A549 (cell line): ENCODE measurements around the gene PPIG. TPM values are rescaled to one million over a fixed set of nuclear protein-coding genes. Genes with fewer than 3 reads are reported as not detected.

Source experiments
- ATAC-seq, 2 experiments: fragments of 200-7000 bp in 1 of 2; fragments of >200 bp in 1 of 2; cut with Nextera tagmentation in 1 of 2; cut with Tn5 transposase in 1 of 2; 3 replicates each; pipeline versions ENCODE4 v1.8.0 to v1.9.1; 2018 to 2020; ENCODE audit warnings: mild to moderate bottlenecking in 1 of 2, moderate library complexity in 1 of 2
- CTCF ChIA-PET: fragments of 300-600 bp; sonication (Branson Sonifier 250); formaldehyde crosslinking; extraction: SDS; loops from one replicate; lab custom pipeline; 2021; ENCODE audit warnings: antibody characterized with exemption, inconsistent platforms; lab: Yijun Ruan, JAX
- POLR2A ChIA-PET: fragments of 350-600 bp; formaldehyde crosslinking; extraction: SDS; loops from one replicate; lab custom pipeline; 2021; ENCODE audit warnings: antibody characterized with exemption, inconsistent platforms; lab: Yijun Ruan, JAX
- DNase-seq, 2 experiments: peaks; one replicate each; pipeline versions ENCODE4 v3.0.0 to v3.0.0-alpha.2; 2011 to 2016; ENCODE audit warnings: low read depth in 1 of 2, low spot score in 1 of 2
- FAIRE-seq: peaks from 2 replicates; lab custom pipeline; 2011; peaks lifted over from hg19 to GRCh38; lab: Jason Lieb, UNC
- H3K27ac ChIP-seq, 2 experiments: fragments of >200 bp; sonication (Bioruptor Twin); formaldehyde crosslinking; 3 replicates each; pipeline ENCODE4 v1.5.1; 2016 to 2017
- H3K4me1 ChIP-seq: fragments of >200 bp; sonication (Bioruptor Twin); formaldehyde crosslinking; 3 replicates; pipeline ENCODE4 v1.6.1; 2016
- H3K4me2 ChIP-seq: fragments of >200 bp; sonication (Bioruptor Twin); formaldehyde crosslinking; 3 replicates; pipeline ENCODE4 v1.6.1; 2016
- H3K4me3 ChIP-seq: fragments of >200 bp; sonication (Bioruptor Twin); formaldehyde crosslinking; 3 replicates; pipeline ENCODE4 v1.5.1; 2016
- H3K9me3 ChIP-seq: fragments of >200 bp; sonication (Bioruptor Twin); formaldehyde crosslinking; 3 replicates; pipeline ENCODE4 v1.6.1; 2016
- ATOH8 ChIP-seq: fragments of 250-450 bp; sonication (Bioruptor Pico); IDR thresholded peaks from 2 replicates; pipeline ENCODE4 v1.5.0; 2020; ENCODE audit warnings: low read depth, mild to moderate bottlenecking, moderate library complexity
- BHLHE40 ChIP-seq: IDR thresholded peaks from 2 replicates; pipeline ENCODE4 v1.6.1; 2012; ENCODE audit warnings: low read depth, low read length, inconsistent platforms
- CBX8 ChIP-seq: fragments of 200-600 bp; sonication (generic); IDR thresholded peaks from 2 replicates; pipeline ENCODE4 v1.6.1; 2016
- CEBPB ChIP-seq, 2 experiments: fragments of >200 bp in 1 of 2; sonication (Bioruptor Twin) in 1 of 2; formaldehyde crosslinking in 1 of 2; IDR thresholded peaks; 2 replicates each; pipeline ENCODE4 v1.6.1; 2012 to 2016
- CHD2 ChIP-seq: fragments of 150-350 bp; IDR thresholded peaks from 2 replicates; pipeline ENCODE4 v1.6.1; 2014; ENCODE audit warnings: low read length; ENCODE audit not compliant: partially characterized antibody
- CHD4 ChIP-seq: fragments of 200-600 bp; sonication (generic); IDR thresholded peaks from 2 replicates; pipeline ENCODE4 v1.6.1; 2016; ENCODE audit warnings: antibody characterized with exemption, mild to moderate bottlenecking, borderline replicate concordance
- FOSL2 ChIP-seq, 2 experiments: fragments of 450-650 bp in 1 of 2; fragments of >200 bp in 1 of 2; sonication (Bioruptor Twin) in 1 of 2; formaldehyde crosslinking; IDR thresholded peaks; 2 replicates each; pipeline versions ENCODE4 v1.5.0 to v1.6.1; 2016 to 2020; ENCODE audit warnings: mild to moderate bottlenecking in 1 of 2, moderate library complexity in 1 of 2
- HDAC2 ChIP-seq: fragments of 200-600 bp; sonication (generic); IDR thresholded peaks from 2 replicates; pipeline ENCODE4 v1.6.1; 2016
- HEYL ChIP-seq: fragments of 250-450 bp; sonication (Bioruptor Pico); IDR thresholded peaks from 2 replicates; pipeline ENCODE4 v1.8.0; 2021; ENCODE audit warnings: mild to moderate bottlenecking, moderate library complexity
- HMGXB4 ChIP-seq: fragments of 250-450 bp; sonication (Bioruptor Pico); IDR thresholded peaks from 2 replicates; pipeline ENCODE4 v1.5.0; 2021; ENCODE audit warnings: mild to moderate bottlenecking, moderate library complexity, borderline replicate concordance
- HOXB13 ChIP-seq: fragments of 250-450 bp; sonication (Bioruptor Pico); IDR thresholded peaks from 2 replicates; pipeline ENCODE4 v1.5.0; 2020; ENCODE audit warnings: low read depth, mild to moderate bottlenecking, moderate library complexity
- KDM5A ChIP-seq: fragments of 200-600 bp; sonication (generic); IDR thresholded peaks from 2 replicates; pipeline ENCODE4 v1.6.1; 2016; ENCODE audit warnings: antibody characterized with exemption, mild to moderate bottlenecking
- MAX ChIP-seq: IDR thresholded peaks from 2 replicates; pipeline ENCODE4 v1.6.1; 2012
- NPAS2 ChIP-seq: fragments of 250-450 bp; sonication (Bioruptor Pico); IDR thresholded peaks from 2 replicates; pipeline ENCODE4 v1.8.0; 2022; ENCODE audit warnings: mild to moderate bottlenecking, moderate library complexity, borderline replicate concordance
- NR3C1 ChIP-seq: fragments of >200 bp; sonication (Bioruptor Twin); formaldehyde crosslinking; IDR thresholded peaks from 3 replicates; pipeline ENCODE4 v1.6.1; 2017
- POLR2AphosphoS2 ChIP-seq: conservative IDR thresholded peaks from 2 replicates; pipeline ENCODE4 v1.6.1; 2012; ENCODE audit warnings: low read length, improper control_type of control experiment, inconsistent platforms
- RAD21 ChIP-seq, 2 experiments: fragments of >200 bp in 1 of 2; sonication (Bioruptor Twin) in 1 of 2; formaldehyde crosslinking in 1 of 2; IDR thresholded peaks in 1 of 2; conservative IDR thresholded peaks in 1 of 2; 2 replicates in 1 of 2; 3 replicates in 1 of 2; pipeline ENCODE4 v1.6.1; 2012 to 2018; ENCODE audit warnings: inconsistent platforms in 1 of 2
- REST ChIP-seq: fragments of 200-600 bp; sonication (generic); IDR thresholded peaks from 2 replicates; pipeline ENCODE4 v1.6.1; 2016; ENCODE audit warnings: antibody characterized with exemption, mild to moderate bottlenecking, moderate library complexity
- RNF2 ChIP-seq: fragments of 200-600 bp; sonication (generic); IDR thresholded peaks from 2 replicates; pipeline ENCODE4 v1.6.1; 2016; ENCODE audit warnings: low read depth, mild to moderate bottlenecking, antibody characterized with exemption, moderate library complexity, borderline replicate concordance
- SMC3 ChIP-seq: fragments of >200 bp; sonication (Bioruptor Twin); formaldehyde crosslinking; IDR thresholded peaks from 3 replicates; pipeline ENCODE4 v1.6.1; 2018; ENCODE audit warnings: inconsistent platforms
- TP53 ChIP-seq: fragments of 250-450 bp; sonication (Bioruptor Pico); IDR thresholded peaks from 2 replicates; pipeline ENCODE4 v1.5.0; 2021; ENCODE audit warnings: mild to moderate bottlenecking, moderate library complexity
- ZFP36 ChIP-seq: fragments of 450-650 bp; IDR thresholded peaks from 2 replicates; pipeline ENCODE4 v1.6.1; 2014; ENCODE audit warnings: borderline replicate concordance; ENCODE audit not compliant: partially characterized antibody
- ZNF302 ChIP-seq: fragments of 250-450 bp; sonication (Bioruptor Pico); IDR thresholded peaks from 2 replicates; pipeline ENCODE4 v1.9.0; 2021; ENCODE audit warnings: inconsistent platforms, mild to moderate bottlenecking, moderate library complexity
- ZSCAN20 ChIP-seq: fragments of 250-450 bp; sonication (Bioruptor Pico); IDR thresholded peaks from 2 replicates; pipeline ENCODE4 v1.8.0; 2022; ENCODE audit warnings: mild to moderate bottlenecking, moderate library complexity
- WGBS: methylation state at CpG from one replicate; pipeline ENCODE4 v1.1.6; 2017; ENCODE audit errors: missing lambda C conversion rate; 5-methylcytosine and 5-hydroxymethylcytosine counted together
- polyA plus RNA-seq, 4 experiments: library from polyadenylated mRNA; depleted of rRNA in 3 of 4; stranded (reverse); fragments of >200 nt; fragmentation: RNase III in 1 of 4; extraction: RNeasy Plus Mini Kit Qiagen cat#74134 plus additional on column Dnase treatment in 1 of 4; gene quantifications; 2 replicates in 3 of 4; 3 replicates in 1 of 4; pipeline ENCODE4 v1.2.3, GENCODE V29; 2011 to 2017
- TF ChIP-seq, protein P1 (sequence below): fragments of >200 bp; sonication (Bioruptor Twin); formaldehyde crosslinking; IDR thresholded peaks from 3 replicates; pipeline ENCODE4 v1.5.1; 2016
- TF ChIP-seq, protein P2 (sequence below): IDR thresholded peaks from 2 replicates; pipeline ENCODE4 v1.6.1; 2012

Gene PPIG
- polyA plus RNA-seq, 2 of the 4 experiments (the other 2 are of a cell fraction) = 60.5 to 70.8 TPM

DNA sequence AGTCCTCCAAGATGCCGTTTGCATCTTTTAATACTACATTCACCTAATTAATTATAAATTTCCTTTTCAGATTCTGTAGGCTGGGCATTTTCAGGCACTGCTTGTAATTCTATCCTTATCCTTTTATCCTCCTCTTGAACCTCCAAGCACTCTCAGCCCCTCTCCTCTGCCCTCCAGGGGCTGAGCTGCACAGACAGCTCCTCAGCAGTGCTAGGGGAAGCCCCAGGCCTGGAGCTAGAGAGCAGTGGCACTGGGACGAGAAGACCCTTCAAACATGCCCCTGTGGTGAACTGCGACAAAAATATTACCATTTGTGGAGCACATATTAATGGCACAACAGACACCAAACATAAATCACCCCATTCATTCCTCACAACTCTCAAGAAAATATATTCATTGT, 77.1 kb downstream of the PPIG start:
- Histone ChIP-seq H3K4me3 (no peak overlapping the region), H3K9me3 (no peaks in the 10 kb centered on the region), H3K4me1 (no peaks in the 10 kb centered on the region), H3K27ac (no peak overlapping the region), H3K4me2 (no peak overlapping the region)
- ChIA-PET POLR2A (no interaction called here), CTCF (interaction anchor here (1.2 kb wide), 1 partner anchor 13 kb away, joined by 3 read pairs; no protein-coding TSS in a partner anchor)
- no peak for ATAC-seq
- 18% methylated on average over 3 of the region's 3 CpGs for WGBS
- no peak for TF ChIP-seq CEBPB (IDR thresholded peaks at IDR 0.05)
- no peak for TF ChIP-seq ZNF302
- TF ChIP-seq CBX8 = no peak
- no peak for TF ChIP-seq FOSL2 (IDR thresholded peaks at IDR 0.05)
- no peak for TF ChIP-seq FOSL2 (CRISPR knock-in tag; IDR thresholded peaks at IDR 0.05)
- no peak for TF ChIP-seq SMC3
- TF ChIP-seq, protein P1, sequence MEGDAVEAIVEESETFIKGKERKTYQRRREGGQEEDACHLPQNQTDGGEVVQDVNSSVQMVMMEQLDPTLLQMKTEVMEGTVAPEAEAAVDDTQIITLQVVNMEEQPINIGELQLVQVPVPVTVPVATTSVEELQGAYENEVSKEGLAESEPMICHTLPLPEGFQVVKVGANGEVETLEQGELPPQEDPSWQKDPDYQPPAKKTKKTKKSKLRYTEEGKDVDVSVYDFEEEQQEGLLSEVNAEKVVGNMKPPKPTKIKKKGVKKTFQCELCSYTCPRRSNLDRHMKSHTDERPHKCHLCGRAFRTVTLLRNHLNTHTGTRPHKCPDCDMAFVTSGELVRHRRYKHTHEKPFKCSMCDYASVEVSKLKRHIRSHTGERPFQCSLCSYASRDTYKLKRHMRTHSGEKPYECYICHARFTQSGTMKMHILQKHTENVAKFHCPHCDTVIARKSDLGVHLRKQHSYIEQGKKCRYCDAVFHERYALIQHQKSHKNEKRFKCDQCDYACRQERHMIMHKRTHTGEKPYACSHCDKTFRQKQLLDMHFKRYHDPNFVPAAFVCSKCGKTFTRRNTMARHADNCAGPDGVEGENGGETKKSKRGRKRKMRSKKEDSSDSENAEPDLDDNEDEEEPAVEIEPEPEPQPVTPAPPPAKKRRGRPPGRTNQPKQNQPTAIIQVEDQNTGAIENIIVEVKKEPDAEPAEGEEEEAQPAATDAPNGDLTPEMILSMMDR = no peak
- TF ChIP-seq POLR2AphosphoS2 = no peak
- no peak for TF ChIP-seq ATOH8
- TF ChIP-seq RNF2 = no peak
- TF ChIP-seq, protein P2, sequence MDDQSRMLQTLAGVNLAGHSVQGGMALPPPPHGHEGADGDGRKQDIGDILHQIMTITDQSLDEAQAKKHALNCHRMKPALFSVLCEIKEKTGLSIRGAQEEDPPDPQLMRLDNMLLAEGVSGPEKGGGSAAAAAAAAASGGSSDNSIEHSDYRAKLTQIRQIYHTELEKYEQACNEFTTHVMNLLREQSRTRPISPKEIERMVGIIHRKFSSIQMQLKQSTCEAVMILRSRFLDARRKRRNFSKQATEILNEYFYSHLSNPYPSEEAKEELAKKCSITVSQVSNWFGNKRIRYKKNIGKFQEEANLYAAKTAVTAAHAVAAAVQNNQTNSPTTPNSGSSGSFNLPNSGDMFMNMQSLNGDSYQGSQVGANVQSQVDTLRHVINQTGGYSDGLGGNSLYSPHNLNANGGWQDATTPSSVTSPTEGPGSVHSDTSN = no peak
- no peak for TF ChIP-seq RAD21 (conservative IDR thresholded peaks at IDR 0.05 in 1 of 2, IDR thresholded peaks at IDR 0.05 in 1 of 2)
- no peak for TF ChIP-seq MAX
- TF ChIP-seq CHD4 = no peak
- no peak for TF ChIP-seq BHLHE40
- TF ChIP-seq ZFP36 = no peak
- TF ChIP-seq HDAC2 = no peak
- no peak for FAIRE-seq
- no peak for DNase-seq

DNA sequence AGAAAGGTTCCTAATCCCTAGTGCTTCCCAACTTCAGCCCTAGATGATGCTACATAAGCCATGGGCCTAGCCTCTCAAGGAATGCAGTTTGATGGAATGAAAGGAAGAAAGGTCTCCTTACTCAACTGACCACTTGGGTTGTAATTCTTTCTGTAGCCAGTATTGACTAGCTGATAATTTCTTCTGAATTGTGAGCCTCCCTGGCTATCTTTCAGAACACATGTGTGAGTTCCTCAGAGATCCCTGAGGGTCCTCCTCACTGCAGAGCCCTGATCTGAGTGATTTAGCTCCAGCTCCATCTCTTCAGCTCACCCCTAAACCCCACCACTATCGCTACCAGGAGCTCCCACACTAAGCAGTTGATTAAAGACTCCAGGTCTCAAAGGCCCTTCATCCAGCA, 78.6 kb downstream of the PPIG start:
- ATAC-seq (no peak), FAIRE-seq (no peak), DNase-seq (no peak)
- POLR2A ChIA-PET = no interaction called here
- CTCF ChIA-PET = no interaction called here
- Histone ChIP-seq H3K27ac (no peak overlapping the region), H3K4me1 (no peaks in the 10 kb centered on the region), H3K4me3 (no peak overlapping the region), H3K9me3 (no peaks in the 10 kb centered on the region), H3K4me2 (no peak overlapping the region)
- TF ChIP-seq HMGXB4 (no peak), RNF2 (no peak), NR3C1 (no peak), CEBPB (IDR thresholded peaks at IDR 0.05) (no peak), TP53 (CRISPR knock-in tag) (no peak), REST (no peak), HOXB13 (CRISPR knock-in tag) (no peak), KDM5A (no peak), HEYL (CRISPR knock-in tag) (no peak), ZSCAN20 (no peak), CHD2 (no peak), POLR2AphosphoS2 (no peak), NPAS2 (CRISPR knock-in tag) (no peak)
- TF ChIP-seq, protein P1 = no peak
- 74% methylated on average over 1 of the region's 1 CpG for WGBS
